HUDEP-2 (cell line): Measurements from ENCODE around the gene THRA.

ENCODE experiments used
- DNase-seq, 76 experiments: peaks; one replicate each; lab custom pipeline; 2025; ENCODE audit not compliant: unreplicated experiment in 76 of 76; lab: John Stamatoyannopoulos, UW

The THRA gene

GRCh38 chr17:40095944-40096791, 33.4 kb downstream of the THRA start:
- DNase-seq: peak in 1 of 76 experiments; percentile 40

GRCh38 chr17:40097087-40097486, 34.3 kb downstream of the THRA start:
- DNase-seq: no peak

DNA sequence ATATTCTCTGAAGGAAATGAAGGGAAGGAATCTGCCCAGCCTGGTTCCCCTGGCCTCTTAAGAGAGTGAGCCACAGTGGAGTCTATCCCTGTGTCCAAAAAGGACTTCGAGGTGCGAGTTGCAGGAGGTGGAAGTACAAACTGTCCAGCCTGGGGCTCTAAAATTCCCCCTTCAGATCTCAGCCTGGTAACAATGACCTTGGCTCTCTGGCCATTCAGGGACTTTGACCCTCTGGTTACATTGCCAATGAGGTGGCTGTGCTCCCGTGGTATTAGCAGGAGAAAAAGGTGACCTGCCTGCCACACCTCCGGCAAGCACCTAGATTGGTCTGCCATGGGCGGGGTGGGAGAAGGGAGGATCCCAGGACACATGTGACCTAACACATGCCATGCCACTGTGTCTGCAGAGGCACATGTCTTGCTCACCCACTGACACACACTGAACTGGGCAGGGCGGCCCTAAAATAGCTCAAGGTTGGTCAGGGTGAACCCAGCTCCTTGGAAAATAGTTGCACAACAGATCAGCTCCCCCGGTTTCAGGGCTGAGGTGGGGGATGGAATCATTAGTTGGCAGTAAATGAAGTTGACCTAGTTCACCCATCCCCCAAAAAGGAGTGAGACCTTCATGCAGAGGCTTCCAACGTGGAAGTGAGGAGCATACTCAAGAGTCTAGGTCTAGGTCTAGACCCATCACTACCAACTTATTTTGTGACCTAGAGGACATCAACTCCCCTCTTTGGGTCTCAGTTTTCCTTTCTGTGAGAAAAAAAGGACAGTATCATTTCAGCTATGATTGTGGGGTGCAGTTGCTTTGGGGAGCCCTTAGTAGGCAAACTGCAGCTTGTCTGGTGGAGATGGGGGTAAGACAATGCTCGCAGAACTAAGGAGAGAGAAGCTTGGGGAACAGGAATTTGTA, 35.4 kb downstream of the THRA start:
- DNase-seq: peak in 31 of 76 experiments; percentile 5 to 49 (median 23)

DNA sequence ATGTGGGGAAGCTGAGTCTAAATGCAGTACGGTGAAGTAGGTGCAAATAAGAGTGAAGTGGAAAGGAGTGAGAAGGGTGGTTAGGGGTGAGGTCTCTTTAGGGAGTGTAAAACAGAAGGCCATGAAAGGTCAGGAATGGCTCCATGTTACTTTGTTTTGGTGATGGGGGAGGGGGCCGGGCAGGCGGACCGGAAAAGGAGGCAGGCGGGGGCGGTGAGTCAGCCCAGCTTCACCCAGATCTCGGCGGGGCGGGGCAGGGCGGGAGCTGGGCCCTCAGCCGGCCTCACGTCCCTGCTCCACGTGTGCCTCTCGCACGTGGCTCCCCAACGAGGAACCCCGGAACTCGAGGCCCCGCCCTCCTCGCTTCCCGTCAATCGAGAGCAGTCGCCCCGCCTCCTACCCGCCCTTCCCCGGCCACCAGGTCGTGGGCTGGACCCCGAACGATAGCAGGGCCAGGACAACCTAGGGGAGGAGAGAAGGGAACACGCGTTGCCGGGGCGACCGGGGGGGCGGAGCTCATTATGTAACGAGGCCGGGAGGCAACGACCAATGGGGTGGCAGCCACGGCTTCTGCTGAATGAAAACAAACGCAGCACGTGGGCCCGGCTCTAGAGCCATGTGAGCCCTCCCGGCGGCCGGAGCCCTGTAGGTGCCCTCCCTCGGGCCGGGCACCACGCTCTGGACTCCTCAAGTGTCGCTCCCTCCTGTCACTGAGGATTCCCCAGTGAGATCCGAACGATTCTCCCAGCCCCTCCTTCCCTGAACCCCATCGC, 36.3 kb downstream of the THRA start:
- peak in 75 of 76 experiments; percentile 75 to 100 (median 99) for DNase-seq

GRCh38 chr17:40099619-40100418, 37.1 kb downstream of the THRA start:
- peak in 1 of 76 experiments; percentile 34 for DNase-seq

DNA sequence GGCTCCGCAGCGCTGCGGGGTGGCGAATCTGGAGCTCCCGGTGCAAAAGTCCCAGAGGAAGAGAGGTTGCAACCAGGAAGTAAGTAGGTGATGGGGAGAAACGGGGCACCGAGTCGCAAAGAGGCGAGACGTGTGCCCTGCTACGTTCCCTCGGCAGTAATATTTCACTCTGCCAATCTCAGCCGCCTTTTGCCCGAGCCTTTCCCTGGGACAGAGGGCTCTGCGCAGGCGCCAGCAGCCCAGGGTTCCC, 37.6 kb downstream of the THRA start, which contains the start of gene NR1D1:
Gene NR1D1, minus strand, starts transcription at position 171 of the 250 bp plus-strand sequence. CDS start 495 bp downstream, outside the sequence.
- DNase-seq: no peak

DNA sequence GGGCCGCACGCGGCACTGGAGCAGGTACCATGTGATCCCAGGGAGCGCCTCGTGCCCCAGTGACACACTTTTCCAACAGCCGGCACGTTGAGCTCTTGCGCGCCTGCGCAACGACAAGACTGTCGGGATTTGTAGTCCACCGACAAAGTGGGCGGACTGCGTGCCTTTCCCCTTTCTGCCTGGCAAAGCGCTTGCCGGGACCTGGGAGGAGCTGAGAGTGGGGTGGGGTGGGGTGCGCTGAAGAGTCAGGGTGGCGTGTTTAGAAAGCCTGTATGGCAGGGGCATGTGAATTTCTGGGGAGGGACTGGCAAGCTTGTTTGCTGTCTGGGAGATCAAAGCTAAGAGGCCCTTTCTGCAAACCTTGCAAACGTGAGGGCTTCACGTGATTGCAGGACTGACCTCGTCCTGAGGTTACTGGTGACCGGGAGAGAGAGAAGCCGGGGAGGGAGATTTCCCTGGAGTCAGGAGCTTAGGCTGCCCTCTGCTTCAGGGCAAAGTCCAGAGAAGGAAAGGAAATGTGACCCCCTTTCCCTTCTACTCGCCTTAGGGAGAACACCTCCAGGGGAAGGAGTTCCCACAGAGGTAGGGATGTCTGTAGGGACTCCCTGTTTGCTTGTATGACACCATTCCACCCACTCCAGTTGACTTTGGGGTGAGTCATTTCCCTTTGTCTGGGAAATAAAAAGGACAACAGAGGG, 38.1 kb downstream of the THRA start:
- peak in 74 of 76 experiments; percentile 49 to 97 (median 93) for DNase-seq

- DNase-seq: no peak
Measured at GRCh38 chr17:40101367-40102210, 38.8 kb downstream of the THRA start.

DNA sequence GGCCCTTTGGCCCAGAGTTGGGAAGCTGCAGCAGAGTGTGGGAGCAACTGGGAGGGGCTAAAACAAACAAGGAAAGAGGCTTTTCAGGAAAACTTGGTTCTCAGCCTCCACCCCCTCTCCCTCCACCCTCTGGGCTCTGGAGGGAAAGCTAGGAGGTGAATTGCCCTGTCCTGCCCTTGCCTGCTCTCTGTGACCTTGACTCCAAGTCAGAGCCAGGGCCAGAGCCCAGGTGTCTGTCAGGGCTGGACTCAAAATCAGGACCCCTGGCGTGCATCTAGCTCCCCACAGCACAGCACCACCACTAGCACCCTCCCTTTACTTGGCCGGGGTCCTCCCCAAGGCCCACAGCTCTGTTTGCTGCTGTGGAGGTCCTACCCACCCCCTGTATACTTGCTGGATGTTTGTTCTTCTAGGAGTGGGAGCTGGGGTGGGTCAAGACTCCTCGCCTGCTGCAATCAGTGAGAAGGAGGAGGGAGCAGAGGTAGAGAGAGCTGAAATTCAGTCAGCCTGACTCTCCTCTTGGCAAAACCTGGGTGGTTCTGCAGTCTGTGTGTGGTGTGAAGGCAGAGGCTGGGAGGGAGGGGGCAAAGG, 40.4 kb downstream of the THRA start:
- DNase-seq: no peak

DNA sequence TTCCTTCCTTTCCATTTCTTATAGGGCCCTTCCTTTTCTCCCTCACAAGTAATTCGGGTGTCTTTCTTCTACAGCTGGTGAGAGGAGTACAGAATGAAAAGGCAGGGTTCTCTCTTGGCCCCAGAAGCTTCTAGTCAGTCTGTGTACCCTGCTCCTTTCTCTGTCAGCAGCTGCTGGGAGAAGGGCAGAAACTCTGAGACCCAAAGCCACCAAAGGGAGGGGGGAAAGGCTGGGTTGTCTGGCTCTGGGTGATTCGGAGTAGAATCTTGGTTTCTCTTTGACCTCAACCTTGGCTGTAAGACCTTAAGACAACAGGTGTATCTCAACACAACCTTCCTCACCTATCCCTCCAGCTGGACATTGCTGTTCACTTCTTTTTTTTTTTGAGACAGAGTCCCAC, 40.9 kb downstream of the THRA start:
- DNase-seq: no peak

GRCh38 chr17:40104594-40105486, 42.1 kb downstream of the THRA start:
- peak in 11 of 76 experiments; percentile 6 to 53 (median 15) for DNase-seq

DNA sequence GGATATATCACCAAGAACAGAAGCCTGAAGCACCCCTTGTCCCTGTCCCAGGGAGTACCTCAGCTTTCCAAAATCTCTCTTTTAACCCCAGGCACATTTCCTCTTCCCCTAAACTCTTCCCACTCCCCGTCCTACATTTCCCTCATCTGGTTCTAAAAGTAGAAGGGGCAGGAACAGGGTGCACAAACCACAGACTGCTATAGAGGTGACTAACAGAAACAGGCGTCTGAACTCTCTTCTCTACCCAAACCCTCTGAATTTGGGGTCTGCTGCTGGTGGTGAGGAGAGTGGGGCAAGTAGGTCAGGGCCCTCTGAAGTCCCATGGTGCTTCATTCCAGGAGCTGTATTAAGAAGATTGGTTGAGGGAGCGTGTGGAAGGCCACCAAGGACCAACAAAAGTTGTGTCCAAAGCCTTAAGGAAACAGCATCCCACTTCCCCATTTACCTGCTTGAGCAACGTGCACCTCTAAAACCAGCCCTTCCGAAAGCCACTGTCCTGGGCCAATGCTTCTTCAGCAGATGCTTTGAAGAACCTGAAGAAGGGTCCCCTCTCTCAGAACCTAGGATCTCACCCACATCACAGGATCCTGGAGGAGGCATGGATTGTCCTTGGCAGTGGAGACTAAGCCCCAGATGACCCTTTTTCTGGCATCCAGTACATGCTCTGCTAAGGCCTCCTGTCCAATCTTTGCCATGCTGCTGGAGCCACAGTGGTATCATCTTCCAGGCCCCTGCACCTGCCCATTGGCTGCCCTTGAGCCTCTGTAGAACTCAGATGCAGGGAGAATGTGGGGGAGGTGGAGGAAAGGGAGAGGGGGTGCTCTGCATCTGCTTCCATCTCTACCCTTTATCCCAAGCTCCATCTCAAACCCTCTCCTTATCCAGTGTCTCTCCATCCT, 43.3 kb downstream of the THRA start:
- DNase-seq: no peak

- no peak for DNase-seq
Measured at GRCh38 chr17:40106760-40107521, 44.2 kb downstream of the THRA start.

DNA sequence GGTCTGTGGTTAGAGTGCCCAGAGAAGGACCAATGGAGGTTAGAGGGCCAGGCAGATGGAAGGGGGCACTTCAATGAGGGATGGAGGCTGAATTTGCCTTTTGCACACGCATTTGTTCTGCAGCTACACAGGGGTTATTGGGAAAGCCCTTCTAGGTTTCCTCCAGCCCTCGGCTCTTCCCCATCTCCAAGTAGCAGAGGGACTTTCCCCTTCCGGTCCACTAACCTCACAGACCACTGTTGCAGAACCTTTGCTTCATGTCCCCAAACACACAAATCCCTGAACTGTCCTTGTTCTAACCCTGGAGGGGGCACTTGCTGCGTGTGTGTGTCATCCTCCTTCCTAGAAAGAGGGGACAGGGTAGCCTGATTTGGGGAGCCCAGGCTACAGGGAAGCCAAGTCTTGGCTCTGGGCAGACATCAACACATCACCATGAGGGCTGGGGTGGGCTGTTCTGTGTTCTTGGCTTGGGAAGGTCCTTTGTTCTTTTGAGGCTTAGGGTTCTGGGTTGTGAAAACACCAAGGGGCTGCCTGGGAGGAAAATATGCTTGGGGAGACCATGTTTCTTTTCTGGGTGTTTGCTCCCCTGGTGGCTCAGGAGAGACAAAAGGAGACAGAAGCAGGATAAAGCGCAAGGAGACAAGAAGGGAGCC, 44.9 kb downstream of the THRA start:
- no peak for DNase-seq
